GM23248 (cell line): ENCODE measurements around the gene GNAQ.

Experiments
- EZH2 ChIP-seq: fragments of 200-600 bp; sonication (generic); IDR thresholded peaks from 2 replicates; pipeline ENCODE4 v1.6.1; 2018; ENCODE audit warnings: antibody characterized with exemption, mild to moderate bottlenecking; ENCODE audit not compliant: insufficient read depth, poor library complexity, severe bottlenecking
- EZH2phosphoT487 ChIP-seq: fragments of 200-600 bp; sonication (generic); IDR thresholded peaks from 2 replicates; pipeline ENCODE4 v1.6.1; 2018; ENCODE audit warnings: antibody characterized with exemption, moderate library complexity, mild to moderate bottlenecking, low read depth; ENCODE audit not compliant: insufficient read depth

DNA sequence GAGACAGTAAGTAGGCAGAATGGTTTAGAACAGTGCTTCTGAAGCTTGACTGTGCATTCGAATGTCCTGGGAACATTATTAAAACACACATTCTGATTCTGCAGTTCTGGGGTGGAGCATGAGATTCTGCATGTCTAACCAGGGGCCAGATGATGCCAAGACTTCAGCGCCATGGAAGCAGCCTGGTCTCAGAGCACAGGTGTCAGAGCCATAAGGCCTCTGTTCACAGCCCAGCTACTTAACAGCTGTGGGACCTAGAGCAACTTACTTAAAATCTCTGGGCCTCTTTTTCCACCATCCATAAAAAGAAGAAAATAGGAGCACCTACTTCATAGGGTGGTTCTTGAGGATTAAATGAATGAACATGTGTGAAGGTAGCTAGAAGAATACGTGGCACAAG, 84.0 kb downstream of the GNAQ start:
- TF ChIP-seq EZH2: no peak
- TF ChIP-seq EZH2phosphoT487: no peak
